PC-9 (cell line): Measurements from ENCODE around the gene EPHB2. TPM values are rescaled to one million over a fixed set of nuclear protein-coding genes. Genes with fewer than 3 reads are reported as not detected.

Experiments used
- BruUV-seq: library from RNA; stranded (reverse); fragments of 400-500 nt; replicated peaks from 2 replicates; lab custom pipeline; 2021; lab: Mats Ljungman, UMichigan
- CTCF ChIA-PET: fragments of 300-600 bp; sonication (Branson Sonifier 250); formaldehyde crosslinking; loops from one replicate; lab custom pipeline; 2022; ENCODE audit warnings: antibody characterized with exemption; lab: Charles Lee
- POLR2A ChIA-PET: fragments of 300-600 bp; sonication (Branson Sonifier 250); formaldehyde crosslinking; loops from one replicate; lab custom pipeline; 2022; ENCODE audit warnings: antibody characterized with exemption; ENCODE audit not compliant: unreplicated experiment; lab: Charles Lee
- DNase-seq, 2 experiments: peaks; one replicate each; pipeline versions ENCODE4 v3.0.0 to v3.0.0-alpha.2; 2015 to 2022; ENCODE audit warnings: mixed read lengths in 1 of 2
- H2AFZ ChIP-seq: fragments of 200-600 bp; sonication (generic); 2 replicates; pipeline ENCODE4 v1.8.1; 2017; ENCODE audit warnings: antibody characterized with exemption
- H3F3A ChIP-seq: fragments of 200-600 bp; sonication (generic); 2 replicates; pipeline ENCODE4 v1.8.1; 2017; ENCODE audit warnings: antibody characterized with exemption, mild to moderate bottlenecking, low read depth; ENCODE audit not compliant: insufficient read depth
- H3K27ac ChIP-seq: fragments of 200-600 bp; sonication (generic); 2 replicates; pipeline ENCODE4 v1.6.1; 2016; ENCODE audit warnings: mixed run types
- H3K27me3 ChIP-seq: fragments of 200-600 bp; sonication (generic); 2 replicates; pipeline ENCODE4 v1.6.1; 2016; ENCODE audit warnings: low read depth, mixed run types; ENCODE audit not compliant: insufficient read depth
- H3K36me3 ChIP-seq: fragments of 200-600 bp; sonication (generic); 2 replicates; pipeline ENCODE4 v1.6.1; 2016; ENCODE audit warnings: low read depth, mixed run types
- H3K4me1 ChIP-seq: fragments of 200-600 bp; sonication (generic); replicated peaks from 2 replicates; pipeline ENCODE4 v1.6.1; 2016; ENCODE audit warnings: mixed run types; ENCODE audit not compliant: insufficient read depth
- H3K4me2 ChIP-seq: fragments of 200-600 bp; sonication (generic); 2 replicates; pipeline ENCODE4 v1.6.1; 2017; ENCODE audit warnings: mixed run types
- H3K4me3 ChIP-seq: fragments of 200-600 bp; sonication (generic); 2 replicates; pipeline ENCODE4 v1.6.1; 2016; ENCODE audit warnings: mixed run types
- H3K79me2 ChIP-seq: fragments of 200-600 bp; sonication (generic); 2 replicates; pipeline ENCODE4 v1.6.1; 2017; ENCODE audit warnings: low read depth, mixed run types
- H3K9me2 ChIP-seq: fragments of 200-600 bp; sonication (generic); 2 replicates; pipeline ENCODE4 v1.8.1; 2017; ENCODE audit warnings: mild to moderate bottlenecking; ENCODE audit not compliant: insufficient read depth
- H3K9me3 ChIP-seq: fragments of 200-600 bp; sonication (generic); 2 replicates; pipeline ENCODE4 v1.8.1; 2016; ENCODE audit warnings: low read depth; ENCODE audit not compliant: insufficient read depth
- H4K20me1 ChIP-seq: fragments of 200-600 bp; sonication (generic); 2 replicates; pipeline ENCODE4 v1.8.1; 2017; ENCODE audit not compliant: insufficient read depth
- EZH2 ChIP-seq: fragments of 200-600 bp; sonication (generic); IDR thresholded peaks from 2 replicates; pipeline ENCODE4 v1.8.0; 2017; ENCODE audit warnings: antibody characterized with exemption, low read depth
- intact Hi-C: fragments of 100-400 bp; cut with micrococcal nuclease; formaldehyde crosslinking; loops from one replicate; pipeline ENCODE4 v1.10.0; 2022; ENCODE audit not compliant: unreplicated experiment
- total RNA-seq: library from RNA; stranded (reverse); gene quantifications from 2 replicates; pipeline ENCODE4 v1.2.3, GENCODE V29; 2021
- TF ChIP-seq, protein P1 (sequence below): fragments of 200-600 bp; sonication (generic); conservative IDR thresholded peaks from 2 replicates; pipeline ENCODE4 v1.6.1; 2017; ENCODE audit warnings: mixed run types, antibody characterized with exemption, mild to moderate bottlenecking, moderate library complexity

The EPHB2 gene
- total RNA-seq, 1 experiment from 2014 or later, result 26.7 TPM

DNA sequence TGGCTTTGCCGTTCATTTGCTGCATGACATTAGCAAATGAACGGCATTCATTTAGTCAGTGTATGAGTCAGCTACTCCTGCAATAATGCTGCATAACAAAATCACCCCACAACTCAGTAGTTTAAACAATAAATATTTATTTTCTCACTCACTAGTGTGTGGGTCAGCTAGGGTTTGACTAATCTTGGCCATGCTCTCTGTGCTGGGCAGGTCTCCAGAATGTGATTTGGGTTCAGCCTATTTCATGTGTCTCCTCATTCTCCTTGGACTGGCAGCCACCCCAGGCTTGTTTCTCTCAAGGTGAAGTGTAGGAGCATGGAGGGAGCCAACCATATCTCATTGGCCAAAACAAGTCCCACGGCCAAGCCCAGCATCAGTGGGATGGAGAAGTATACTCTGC, 157.7 kb downstream of the EPHB2 start:
- intact Hi-C loops, result no loop called here
- H3K9me3 ChIP-seq, result no peaks in the 10 kb centered on the region
- no peak overlapping the region for H3K4me3 ChIP-seq
- no peaks in the 10 kb centered on the region for H4K20me1 ChIP-seq
- TF ChIP-seq, protein P1, sequence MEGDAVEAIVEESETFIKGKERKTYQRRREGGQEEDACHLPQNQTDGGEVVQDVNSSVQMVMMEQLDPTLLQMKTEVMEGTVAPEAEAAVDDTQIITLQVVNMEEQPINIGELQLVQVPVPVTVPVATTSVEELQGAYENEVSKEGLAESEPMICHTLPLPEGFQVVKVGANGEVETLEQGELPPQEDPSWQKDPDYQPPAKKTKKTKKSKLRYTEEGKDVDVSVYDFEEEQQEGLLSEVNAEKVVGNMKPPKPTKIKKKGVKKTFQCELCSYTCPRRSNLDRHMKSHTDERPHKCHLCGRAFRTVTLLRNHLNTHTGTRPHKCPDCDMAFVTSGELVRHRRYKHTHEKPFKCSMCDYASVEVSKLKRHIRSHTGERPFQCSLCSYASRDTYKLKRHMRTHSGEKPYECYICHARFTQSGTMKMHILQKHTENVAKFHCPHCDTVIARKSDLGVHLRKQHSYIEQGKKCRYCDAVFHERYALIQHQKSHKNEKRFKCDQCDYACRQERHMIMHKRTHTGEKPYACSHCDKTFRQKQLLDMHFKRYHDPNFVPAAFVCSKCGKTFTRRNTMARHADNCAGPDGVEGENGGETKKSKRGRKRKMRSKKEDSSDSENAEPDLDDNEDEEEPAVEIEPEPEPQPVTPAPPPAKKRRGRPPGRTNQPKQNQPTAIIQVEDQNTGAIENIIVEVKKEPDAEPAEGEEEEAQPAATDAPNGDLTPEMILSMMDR, result no peak
- ChIA-PET POLR2A (no interaction called here), CTCF (no interaction called here)
- BruUV-seq, result no TSS peak
- no peak for DNase-seq
- H3K4me2 ChIP-seq, result no peak overlapping the region
- no peaks in the 10 kb centered on the region for H3K36me3 ChIP-seq
- no peaks in the 10 kb centered on the region for H3K4me1 ChIP-seq
- H3K9me2 ChIP-seq, result no peaks in the 10 kb centered on the region
- H2AFZ ChIP-seq, result no peak overlapping the region
- no peak overlapping the region for H3K27ac ChIP-seq
- no peaks in the 10 kb centered on the region for H3K27me3 ChIP-seq
- no peaks in the 10 kb centered on the region for H3F3A ChIP-seq
- H3K79me2 ChIP-seq, result no peaks in the 10 kb centered on the region

DNA sequence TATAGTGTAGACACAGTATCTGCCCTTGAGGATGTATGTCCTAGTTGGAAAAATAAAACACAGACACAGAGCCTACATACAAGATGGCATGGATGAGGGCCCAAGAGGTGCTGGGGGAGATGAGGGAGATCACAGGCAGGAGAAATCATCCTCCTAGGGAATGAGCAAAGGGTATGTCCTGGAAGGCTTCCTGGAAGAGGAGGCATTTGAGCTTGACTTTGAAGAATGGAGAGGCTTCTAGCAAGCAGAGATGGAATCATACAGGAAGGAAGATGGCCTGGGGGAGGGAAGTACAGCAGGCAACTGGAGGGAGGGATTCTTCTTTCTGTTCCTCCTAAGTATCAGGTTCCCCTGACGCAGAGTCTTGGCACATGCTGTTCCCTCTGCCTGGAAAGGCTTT, 158.7 kb downstream of the EPHB2 start:
- DNase-seq, result no peak
- intact Hi-C loops, result no loop called here
- H3K9me2 ChIP-seq, result no peaks in the 10 kb centered on the region
- H3K36me3 ChIP-seq, result no peaks in the 10 kb centered on the region
- H4K20me1 ChIP-seq, result no peaks in the 10 kb centered on the region
- TF ChIP-seq, protein P1, result no peak
- TF ChIP-seq EZH2, result no peak
- H3K4me2 ChIP-seq, result no peak overlapping the region
- H3K4me1 ChIP-seq, result no peaks in the 10 kb centered on the region
- no peaks in the 10 kb centered on the region for H3K79me2 ChIP-seq
- H3K27me3 ChIP-seq, result no peaks in the 10 kb centered on the region
- H2AFZ ChIP-seq, result no peak overlapping the region
- H3K9me3 ChIP-seq, result no peaks in the 10 kb centered on the region
- H3K27ac ChIP-seq, result no peak overlapping the region
- BruUV-seq, result no TSS peak
- H3K4me3 ChIP-seq, result no peak overlapping the region
- H3F3A ChIP-seq, result no peaks in the 10 kb centered on the region
- ChIA-PET CTCF (no interaction called here), POLR2A (no interaction called here)

GRCh38 chr1:22870201-22870871, 159.7 kb downstream of the EPHB2 start:
- no peaks in the 10 kb centered on the region for H3K9me3 ChIP-seq
- no peaks in the 10 kb centered on the region for H3F3A ChIP-seq
- no peak overlapping the region for H3K4me3 ChIP-seq
- no peak for DNase-seq
- no peaks in the 10 kb centered on the region for H3K4me1 ChIP-seq
- H3K9me2 ChIP-seq, result no peaks in the 10 kb centered on the region
- no TSS peak for BruUV-seq
- H3K27ac ChIP-seq, result no peak overlapping the region
- intact Hi-C loops, result no loop called here
- H2AFZ ChIP-seq, result no peak overlapping the region
- no peak overlapping the region for H3K4me2 ChIP-seq
- H3K79me2 ChIP-seq, result no peaks in the 10 kb centered on the region
- no peaks in the 10 kb centered on the region for H3K27me3 ChIP-seq
- H4K20me1 ChIP-seq, result no peaks in the 10 kb centered on the region
- ChIA-PET POLR2A (no interaction called here), CTCF (no interaction called here)
- no peaks in the 10 kb centered on the region for H3K36me3 ChIP-seq
- TF ChIP-seq, protein P1, result no peak
- TF ChIP-seq EZH2, result no peak
